ENCODE measurements around the gene MINK1.
A peak's percentile ranks its signal among the peaks of the same experiment; 100 is the strongest.
"Not testable (repeated sequence)": the region's sequence is repeated elsewhere in the genome, so short reads cannot be mapped to it uniquely, and the experiment has no call there.

Gene MINK1

DNA sequence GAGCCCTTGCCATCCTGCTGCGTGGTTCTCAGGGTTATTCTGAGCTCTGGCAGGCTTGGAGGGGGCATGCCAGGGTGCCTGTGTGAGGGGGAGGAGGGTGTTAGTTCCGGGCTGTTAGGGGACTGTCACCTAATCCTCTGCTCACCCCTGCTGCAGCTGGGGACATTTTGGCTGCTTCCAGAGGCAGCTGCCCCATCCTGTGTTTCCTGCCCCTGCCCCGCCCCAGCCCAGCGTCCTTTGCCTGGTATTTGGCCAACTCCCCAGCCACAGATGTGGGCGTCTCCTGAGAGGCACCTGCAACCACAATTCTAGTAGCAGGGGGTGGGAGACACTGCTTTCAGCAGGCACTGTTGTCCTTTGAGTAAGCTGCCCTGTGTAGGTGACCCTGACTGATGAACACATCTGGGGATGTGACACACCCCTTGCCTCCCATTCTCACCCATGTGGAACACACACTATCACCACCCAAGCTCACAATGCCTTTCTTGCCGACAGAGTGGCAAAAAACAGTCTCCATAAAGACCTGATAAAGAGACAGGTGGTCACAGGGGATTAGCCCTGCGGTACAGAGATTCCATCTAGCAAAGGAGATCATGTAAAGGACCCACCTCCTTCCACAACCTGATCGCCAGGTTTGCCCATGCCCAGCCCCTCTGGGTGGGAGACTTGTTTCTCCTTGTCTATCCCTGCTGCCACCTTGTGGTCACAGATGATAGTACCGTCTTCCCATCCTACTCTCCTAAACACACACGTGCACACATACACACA lies 70.1 kb downstream of the MINK1 start, which contains the start of gene CHRNE (continued):
- TF ChIP-seq, protein P1, sequence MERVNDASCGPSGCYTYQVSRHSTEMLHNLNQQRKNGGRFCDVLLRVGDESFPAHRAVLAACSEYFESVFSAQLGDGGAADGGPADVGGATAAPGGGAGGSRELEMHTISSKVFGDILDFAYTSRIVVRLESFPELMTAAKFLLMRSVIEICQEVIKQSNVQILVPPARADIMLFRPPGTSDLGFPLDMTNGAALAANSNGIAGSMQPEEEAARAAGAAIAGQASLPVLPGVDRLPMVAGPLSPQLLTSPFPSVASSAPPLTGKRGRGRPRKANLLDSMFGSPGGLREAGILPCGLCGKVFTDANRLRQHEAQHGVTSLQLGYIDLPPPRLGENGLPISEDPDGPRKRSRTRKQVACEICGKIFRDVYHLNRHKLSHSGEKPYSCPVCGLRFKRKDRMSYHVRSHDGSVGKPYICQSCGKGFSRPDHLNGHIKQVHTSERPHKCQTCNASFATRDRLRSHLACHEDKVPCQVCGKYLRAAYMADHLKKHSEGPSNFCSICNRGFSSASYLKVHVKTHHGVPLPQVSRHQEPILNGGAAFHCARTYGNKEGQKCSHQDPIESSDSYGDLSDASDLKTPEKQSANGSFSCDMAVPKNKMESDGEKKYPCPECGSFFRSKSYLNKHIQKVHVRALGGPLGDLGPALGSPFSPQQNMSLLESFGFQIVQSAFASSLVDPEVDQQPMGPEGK (tag by site-specific recombination; IDR thresholded peaks at IDR 0.05), result peak; percentile 11; the same call in 1 of the 2 replicates
- TF ChIP-seq, protein P2, sequence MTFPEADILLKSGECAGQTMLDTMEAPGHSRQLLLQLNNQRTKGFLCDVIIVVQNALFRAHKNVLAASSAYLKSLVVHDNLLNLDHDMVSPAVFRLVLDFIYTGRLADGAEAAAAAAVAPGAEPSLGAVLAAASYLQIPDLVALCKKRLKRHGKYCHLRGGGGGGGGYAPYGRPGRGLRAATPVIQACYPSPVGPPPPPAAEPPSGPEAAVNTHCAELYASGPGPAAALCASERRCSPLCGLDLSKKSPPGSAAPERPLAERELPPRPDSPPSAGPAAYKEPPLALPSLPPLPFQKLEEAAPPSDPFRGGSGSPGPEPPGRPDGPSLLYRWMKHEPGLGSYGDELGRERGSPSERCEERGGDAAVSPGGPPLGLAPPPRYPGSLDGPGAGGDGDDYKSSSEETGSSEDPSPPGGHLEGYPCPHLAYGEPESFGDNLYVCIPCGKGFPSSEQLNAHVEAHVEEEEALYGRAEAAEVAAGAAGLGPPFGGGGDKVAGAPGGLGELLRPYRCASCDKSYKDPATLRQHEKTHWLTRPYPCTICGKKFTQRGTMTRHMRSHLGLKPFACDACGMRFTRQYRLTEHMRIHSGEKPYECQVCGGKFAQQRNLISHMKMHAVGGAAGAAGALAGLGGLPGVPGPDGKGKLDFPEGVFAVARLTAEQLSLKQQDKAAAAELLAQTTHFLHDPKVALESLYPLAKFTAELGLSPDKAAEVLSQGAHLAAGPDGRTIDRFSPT (tag by site-specific recombination; IDR thresholded peaks at IDR 0.05), result 0 out of 2 replicates have a peak, but pooled peaks have one; percentile 46
- TF ChIP-seq KLF1 (tag by site-specific recombination; IDR thresholded peaks at IDR 0.05) (peak; percentile 90), ZFP3 (tag by site-specific recombination; IDR thresholded peaks at IDR 0.05; ENCODE audit: low read depth) (no peak), SP7 (tag by site-specific recombination; IDR thresholded peaks at IDR 0.05) (peak; percentile 45; the same call in 1 of the 2 replicates), KLF8 (tag by site-specific recombination; IDR thresholded peaks at IDR 0.05) (peak; percentile 51; the same call in 1 of the 2 replicates)
- TF ChIP-seq, protein P3, sequence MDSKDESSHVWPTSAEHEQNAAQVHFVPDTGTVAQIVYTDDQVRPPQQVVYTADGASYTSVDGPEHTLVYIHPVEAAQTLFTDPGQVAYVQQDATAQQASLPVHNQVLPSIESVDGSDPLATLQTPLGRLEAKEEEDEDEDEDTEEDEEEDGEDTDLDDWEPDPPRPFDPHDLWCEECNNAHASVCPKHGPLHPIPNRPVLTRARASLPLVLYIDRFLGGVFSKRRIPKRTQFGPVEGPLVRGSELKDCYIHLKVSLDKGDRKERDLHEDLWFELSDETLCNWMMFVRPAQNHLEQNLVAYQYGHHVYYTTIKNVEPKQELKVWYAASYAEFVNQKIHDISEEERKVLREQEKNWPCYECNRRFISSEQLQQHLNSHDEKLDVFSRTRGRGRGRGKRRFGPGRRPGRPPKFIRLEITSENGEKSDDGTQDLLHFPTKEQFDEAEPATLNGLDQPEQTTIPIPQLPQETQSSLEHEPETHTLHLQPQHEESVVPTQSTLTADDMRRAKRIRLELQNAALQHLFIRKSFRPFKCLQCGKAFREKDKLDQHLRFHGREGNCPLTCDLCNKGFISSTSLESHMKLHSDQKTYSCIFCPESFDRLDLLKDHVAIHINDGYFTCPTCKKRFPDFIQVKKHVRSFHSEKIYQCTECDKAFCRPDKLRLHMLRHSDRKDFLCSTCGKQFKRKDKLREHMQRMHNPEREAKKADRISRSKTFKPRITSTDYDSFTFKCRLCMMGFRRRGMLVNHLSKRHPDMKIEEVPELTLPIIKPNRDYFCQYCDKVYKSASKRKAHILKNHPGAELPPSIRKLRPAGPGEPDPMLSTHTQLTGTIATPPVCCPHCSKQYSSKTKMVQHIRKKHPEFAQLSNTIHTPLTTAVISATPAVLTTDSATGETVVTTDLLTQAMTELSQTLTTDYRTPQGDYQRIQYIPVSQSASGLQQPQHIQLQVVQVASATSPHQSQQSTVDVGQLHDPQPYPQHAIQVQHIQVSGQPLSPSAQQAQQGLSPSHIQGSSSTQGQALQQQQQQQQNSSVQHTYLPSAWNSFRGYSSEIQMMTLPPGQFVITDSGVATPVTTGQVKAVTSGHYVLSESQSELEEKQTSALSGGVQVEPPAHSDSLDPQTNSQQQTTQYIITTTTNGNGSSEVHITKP (tag by site-specific recombination; IDR thresholded peaks at IDR 0.05), result peak; percentile 54
- TF ChIP-seq, protein P4, sequence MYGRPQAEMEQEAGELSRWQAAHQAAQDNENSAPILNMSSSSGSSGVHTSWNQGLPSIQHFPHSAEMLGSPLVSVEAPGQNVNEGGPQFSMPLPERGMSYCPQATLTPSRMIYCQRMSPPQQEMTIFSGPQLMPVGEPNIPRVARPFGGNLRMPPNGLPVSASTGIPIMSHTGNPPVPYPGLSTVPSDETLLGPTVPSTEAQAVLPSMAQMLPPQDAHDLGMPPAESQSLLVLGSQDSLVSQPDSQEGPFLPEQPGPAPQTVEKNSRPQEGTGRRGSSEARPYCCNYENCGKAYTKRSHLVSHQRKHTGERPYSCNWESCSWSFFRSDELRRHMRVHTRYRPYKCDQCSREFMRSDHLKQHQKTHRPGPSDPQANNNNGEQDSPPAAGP (tag by site-specific recombination; IDR thresholded peaks at IDR 0.05), result 0 out of 2 replicates have a peak, but pooled peaks have one; percentile 24

DNA sequence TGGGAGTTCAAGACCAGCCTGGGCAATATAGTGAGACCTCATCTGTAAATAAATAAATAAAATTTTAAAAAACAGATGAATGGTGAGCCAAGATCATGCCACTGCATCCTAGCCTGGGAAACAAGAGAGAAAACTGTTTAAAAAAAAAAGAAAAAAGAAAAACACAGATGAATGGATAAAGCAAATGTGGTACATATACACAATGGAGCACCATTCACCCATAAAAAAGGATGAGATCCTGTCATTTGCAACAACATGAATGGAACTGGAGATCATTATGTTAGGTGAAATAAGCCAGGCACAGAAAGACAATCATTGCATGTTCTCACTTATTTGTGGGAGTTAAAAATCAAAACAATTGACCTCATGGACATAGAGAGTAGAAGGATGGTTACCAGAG lies 73.5 kb downstream of the MINK1 start:
- H3K4me3 ChIP-seq (ENCODE audit: low read depth, low read length); H3K36me3 ChIP-seq (ENCODE audit: control insufficient read depth in 2 of 2, insufficient read depth in 1 of 2, low read length in 2 of 2); H3K9me3 ChIP-seq (ENCODE audit: control insufficient read depth, insufficient read depth, low read depth, low read length); H3K4me1 ChIP-seq (ENCODE audit: control insufficient read depth, insufficient read depth, low read length); CTCF ChIA-PET; H3K27ac ChIP-seq (ENCODE audit: extremely low read depth, low read depth, low read length): not testable (repeated sequence)
- peak; percentile 51; the same call in 1 of the 2 replicates for TF ChIP-seq ZNF146 (tag by site-specific recombination; IDR thresholded peaks at IDR 0.05)
- POLR2A ChIA-PET, result interaction anchor here (0.6 kb wide), 1 partner anchor 155 kb away, joined by 4 read pairs; no protein-coding TSS in a partner anchor

DNA sequence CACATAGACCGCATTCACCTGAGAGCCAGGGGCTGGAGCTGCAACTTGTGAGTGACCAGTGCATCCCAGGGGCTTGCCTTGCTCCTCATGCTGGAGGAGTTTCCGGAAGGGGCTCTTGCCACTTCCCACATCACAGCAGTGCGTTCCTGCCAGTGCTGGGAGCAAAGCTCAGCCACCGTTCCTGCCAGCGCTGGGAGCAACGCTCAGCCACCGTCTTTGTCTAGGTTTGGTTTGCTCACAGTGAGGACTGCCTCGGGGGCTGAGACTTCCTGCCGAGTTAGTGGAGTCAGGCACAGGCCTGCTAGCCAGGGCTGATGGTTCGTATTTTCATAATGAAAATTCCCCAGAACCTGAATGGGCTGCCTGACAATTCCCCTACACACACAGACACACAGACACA lies 75.2 kb downstream of the MINK1 start:
- H3K4me1 ChIP-seq (ENCODE audit: control insufficient read depth, insufficient read depth, low read length), result no peaks in the 10 kb centered on the region; the same call in 1 of the 2 replicates
- H3K36me3 ChIP-seq (ENCODE audit: control insufficient read depth in 2 of 2, insufficient read depth in 1 of 2, low read length in 2 of 2), result no peaks in the 10 kb centered on the region
- ChIA-PET POLR2A (interaction anchor here (0.9 to 1.9 kb wide), 9 partner anchors 26 to 155 kb away, joined by 3 to 27 read pairs (median 4); partner anchors contain the start of genes INCA1, KIF1C, RNF167 and SLC25A11), CTCF (interaction anchor here (0.6 to 2.3 kb wide), 22 partner anchors 9 to 1162 kb away, joined by 3 to 23 read pairs (median 4); partner anchors contain the start of genes C17orf107, CAMTA2, ENO3 and RNF167)
- H3K9me3 ChIP-seq (ENCODE audit: control insufficient read depth, insufficient read depth, low read depth, low read length), result no peaks in the 10 kb centered on the region
- H3K27ac ChIP-seq (ENCODE audit: extremely low read depth, low read depth, low read length), result no peak overlapping the region
- no peak overlapping the region for H3K4me3 ChIP-seq (ENCODE audit: low read depth, low read length)
- TF ChIP-seq TCF7L2 (IDR thresholded peaks at IDR 0.05; ENCODE audit: borderline replicate concordance, low read depth, low read length) (no peak), ZNF184 (tag by site-specific recombination; IDR thresholded peaks at IDR 0.05) (no peak), ZNF555 (tag by site-specific recombination; conservative IDR thresholded peaks at IDR 0.05) (no peak), BCL11A (tag by site-specific recombination; IDR thresholded peaks at IDR 0.05; ENCODE audit: low read depth) (no peak), ZNF16 (tag by site-specific recombination; IDR thresholded peaks at IDR 0.05; ENCODE audit: low read depth) (no peak), HOXD13 (CRISPR knock-in tag; IDR thresholded peaks at IDR 0.05; ENCODE audit: borderline replicate concordance) (no peak), RBAK (tag by site-specific recombination; IDR thresholded peaks at IDR 0.05) (no peak), GFI1B (tag by site-specific recombination; IDR thresholded peaks at IDR 0.05) (no peak), ZIC2 (tag by site-specific recombination; IDR thresholded peaks at IDR 0.05) (no peak; the same call in 1 of the 2 replicates), ZNF132 (tag by site-specific recombination; IDR thresholded peaks at IDR 0.05; ENCODE audit: borderline replicate concordance) (no peak)
- TF ChIP-seq, protein P5, sequence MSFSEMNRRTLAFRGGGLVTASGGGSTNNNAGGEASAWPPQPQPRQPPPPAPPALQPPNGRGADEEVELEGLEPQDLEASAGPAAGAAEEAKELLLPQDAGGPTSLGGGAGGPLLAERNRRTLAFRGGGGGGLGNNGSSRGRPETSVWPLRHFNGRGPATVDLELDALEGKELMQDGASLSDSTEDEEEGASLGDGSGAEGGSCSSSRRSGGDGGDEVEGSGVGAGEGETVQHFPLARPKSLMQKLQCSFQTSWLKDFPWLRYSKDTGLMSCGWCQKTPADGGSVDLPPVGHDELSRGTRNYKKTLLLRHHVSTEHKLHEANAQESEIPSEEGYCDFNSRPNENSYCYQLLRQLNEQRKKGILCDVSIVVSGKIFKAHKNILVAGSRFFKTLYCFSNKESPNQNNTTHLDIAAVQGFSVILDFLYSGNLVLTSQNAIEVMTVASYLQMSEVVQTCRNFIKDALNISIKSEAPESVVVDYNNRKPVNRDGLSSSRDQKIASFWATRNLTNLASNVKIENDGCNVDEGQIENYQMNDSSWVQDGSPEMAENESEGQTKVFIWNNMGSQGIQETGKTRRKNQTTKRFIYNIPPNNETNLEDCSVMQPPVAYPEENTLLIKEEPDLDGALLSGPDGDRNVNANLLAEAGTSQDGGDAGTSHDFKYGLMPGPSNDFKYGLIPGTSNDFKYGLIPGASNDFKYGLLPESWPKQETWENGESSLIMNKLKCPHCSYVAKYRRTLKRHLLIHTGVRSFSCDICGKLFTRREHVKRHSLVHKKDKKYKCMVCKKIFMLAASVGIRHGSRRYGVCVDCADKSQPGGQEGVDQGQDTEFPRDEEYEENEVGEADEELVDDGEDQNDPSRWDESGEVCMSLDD (tag by site-specific recombination; IDR thresholded peaks at IDR 0.05), result no peak
